NT2/D1 (cell line): ENCODE results near the gene CR1.
"Not testable (repeated sequence)": the region's sequence is repeated elsewhere in the genome, so short reads cannot be mapped to it uniquely, and the experiment has no call there.

ENCODE experiments used
- DNase-seq: peaks from one replicate; pipeline ENCODE4 v3.0.0-alpha.2; 2011; ENCODE audit warnings: low read depth, low spot score
- H3K27me3 ChIP-seq: 2 replicates; pipeline ENCODE4 v1.6.0; 2011; ENCODE audit warnings: mild to moderate bottlenecking; ENCODE audit not compliant: insufficient read length, insufficient read depth
- H3K36me3 ChIP-seq: 2 replicates; pipeline ENCODE4 v1.6.1; 2011; ENCODE audit warnings: mild to moderate bottlenecking, low read length, mixed read lengths; ENCODE audit not compliant: insufficient read depth, insufficient read length
- H3K4me1 ChIP-seq: 2 replicates; pipeline ENCODE4 v1.5.1; 2011; ENCODE audit not compliant: insufficient read depth, insufficient read length
- H3K4me3 ChIP-seq: 2 replicates; pipeline ENCODE4 v1.5.1; 2011; ENCODE audit warnings: low read depth; ENCODE audit not compliant: insufficient read length
- H3K9ac ChIP-seq: 2 replicates; pipeline ENCODE4 v1.6.0; 2011; ENCODE audit warnings: low read depth; ENCODE audit not compliant: insufficient read length
- H3K9me3 ChIP-seq: 2 replicates; pipeline ENCODE4 v1.5.1; 2011; ENCODE audit warnings: mild to moderate bottlenecking, low read length; ENCODE audit not compliant: insufficient read depth
- SUZ12 ChIP-seq: IDR thresholded peaks from 2 replicates; pipeline ENCODE4 v1.6.1; 2011; ENCODE audit not compliant: insufficient read length, insufficient read depth; ENCODE audit errors: extremely low read depth

CR1 gene

GRCh38 chr1:207528401-207528800 lies 32.4 kb downstream of the CR1 start:
- H3K4me1 ChIP-seq, H3K9ac ChIP-seq, H3K9me3 ChIP-seq, H3K36me3 ChIP-seq, H3K27me3 ChIP-seq, H3K4me3 ChIP-seq, DNase-seq: not testable (repeated sequence)

GRCh38 chr1:207536263-207536662 lies 40.3 kb downstream of the CR1 start:
- H3K9ac ChIP-seq, H3K4me3 ChIP-seq, H3K36me3 ChIP-seq, H3K9me3 ChIP-seq, DNase-seq, H3K27me3 ChIP-seq, H3K4me1 ChIP-seq: not testable (repeated sequence)

GRCh38 chr1:207546677-207547357 lies 50.9 kb downstream of the CR1 start:
- not testable (repeated sequence) for H3K4me1 ChIP-seq, H3K9ac ChIP-seq, H3K27me3 ChIP-seq, DNase-seq, H3K36me3 ChIP-seq, H3K9me3 ChIP-seq, H3K4me3 ChIP-seq

GRCh38 chr1:207554823-207555222 lies 58.9 kb downstream of the CR1 start:
- H3K4me1 ChIP-seq, DNase-seq, H3K4me3 ChIP-seq, H3K27me3 ChIP-seq, H3K36me3 ChIP-seq, H3K9me3 ChIP-seq, H3K9ac ChIP-seq: not testable (repeated sequence)

GRCh38 chr1:207565546-207566468 lies 69.8 kb downstream of the CR1 start:
- TF ChIP-seq SUZ12: no peak
- Histone ChIP-seq H3K4me1 (no peaks in the 10 kb centered on the region), H3K9me3 (no peaks in the 10 kb centered on the region), H3K9ac (no peak overlapping the region), H3K36me3 (no peaks in the 10 kb centered on the region), H3K27me3 (no peaks in the 10 kb centered on the region), H3K4me3 (no peak overlapping the region)
- no peak for DNase-seq

- H3K27me3 ChIP-seq, H3K9ac ChIP-seq, H3K9me3 ChIP-seq, H3K4me3 ChIP-seq, H3K4me1 ChIP-seq, DNase-seq, H3K36me3 ChIP-seq: not testable (repeated sequence)
Observed at GRCh38 chr1:207571926-207572325, 76.0 kb downstream of the CR1 start.

- H3K36me3 ChIP-seq, H3K9me3 ChIP-seq, H3K27me3 ChIP-seq, DNase-seq, H3K4me1 ChIP-seq, H3K4me3 ChIP-seq, H3K9ac ChIP-seq: not testable (repeated sequence)
Observed at GRCh38 chr1:207573074-207573473, 77.1 kb downstream of the CR1 start.

GRCh38 chr1:207575381-207575780 lies 79.4 kb downstream of the CR1 start:
- not testable (repeated sequence) for DNase-seq, H3K9ac ChIP-seq

More at GRCh38 chr1:207575381-207575780, 79.4 kb downstream of the CR1 start:
- H3K27me3 ChIP-seq, H3K9me3 ChIP-seq, H3K4me3 ChIP-seq, H3K4me1 ChIP-seq, H3K36me3 ChIP-seq: not testable (repeated sequence)
